HEK293 (cell line): ENCODE measurements around the gene PASK.

Experiments used
- CTCF ChIA-PET: fragments of 350-600 bp; formaldehyde crosslinking; extraction: SDS; loops from one replicate; lab custom pipeline; 2021; ENCODE audit warnings: antibody characterized with exemption; lab: Yijun Ruan, JAX
- POLR2A ChIA-PET: fragments of 300-600 bp; formaldehyde crosslinking; extraction: SDS; loops from one replicate; lab custom pipeline; 2020; ENCODE audit warnings: antibody characterized with exemption, inconsistent platforms; lab: Yijun Ruan, JAX
- H3K27ac ChIP-seq: fragments of 200-500 bp; sonication (Bioruptor generic); 2 replicates; pipeline ENCODE4 v1.5.1; 2014; ENCODE audit warnings: low read depth, low read length, control low read depth, inconsistent platforms; ENCODE audit errors: extremely low read depth
- H3K36me3 ChIP-seq, 2 experiments: fragments of 200-500 bp in 1 of 2; sonication (Bioruptor generic) in 1 of 2; 1 replicate in 1 of 2; 2 replicates in 1 of 2; pipeline ENCODE4 v1.5.1; 2014 to 2017; ENCODE audit warnings: inconsistent platforms in 2 of 2, low read length in 2 of 2; ENCODE audit not compliant: control insufficient read depth in 2 of 2, insufficient read depth in 1 of 2
- H3K4me1 ChIP-seq: fragments of 200-500 bp; sonication (Bioruptor generic); 2 replicates; pipeline ENCODE4 v1.5.1; 2014; ENCODE audit warnings: mild to moderate bottlenecking, low read length, inconsistent platforms; ENCODE audit not compliant: control insufficient read depth, insufficient read depth
- H3K4me3 ChIP-seq: 2 replicates; pipeline ENCODE4 v1.5.1; 2011; ENCODE audit warnings: low read depth, mild to moderate bottlenecking, control low read depth, low read length, moderate library complexity
- H3K9me3 ChIP-seq: fragments of 200-500 bp; sonication (Bioruptor generic); 2 replicates; pipeline ENCODE4 v1.5.1; 2014; ENCODE audit warnings: low read depth, low read length, inconsistent platforms; ENCODE audit not compliant: control insufficient read depth, insufficient read depth
- CTCF ChIP-seq: fragments of 450-650 bp; formaldehyde crosslinking; IDR thresholded peaks from 2 replicates; pipeline ENCODE4 v1.5.1; 2016; ENCODE audit warnings: missing biosample characterization, missing genetic modification characterization
- GLI4 ChIP-seq: fragments of 450-650 bp; formaldehyde crosslinking; IDR thresholded peaks from 2 replicates; pipeline ENCODE4 v1.5.1; 2016; ENCODE audit warnings: missing biosample characterization, missing genetic modification characterization
- KLF10 ChIP-seq: fragments of 450-650 bp; IDR thresholded peaks from 2 replicates; pipeline ENCODE4 v1.5.1; 2018; ENCODE audit warnings: missing biosample characterization, mild to moderate bottlenecking, missing genetic modification characterization
- REST ChIP-seq: fragments of 450-650 bp; formaldehyde crosslinking; IDR thresholded peaks from 2 replicates; pipeline ENCODE4 v1.5.1; 2016; ENCODE audit warnings: missing biosample characterization, missing genetic modification characterization
- SCRT1 ChIP-seq: fragments of 450-650 bp; formaldehyde crosslinking; IDR thresholded peaks from 2 replicates; pipeline ENCODE4 v1.5.1; 2016; ENCODE audit warnings: missing biosample characterization, missing genetic modification characterization, borderline replicate concordance
- TRIM28 ChIP-seq: IDR thresholded peaks from 2 replicates; pipeline ENCODE4 v1.6.1; 2011; ENCODE audit warnings: low read length, control low read depth, borderline replicate concordance
- ZBTB20 ChIP-seq: fragments of 450-650 bp; formaldehyde crosslinking; IDR thresholded peaks from 2 replicates; pipeline ENCODE4 v1.5.1; 2016; ENCODE audit warnings: missing biosample characterization, missing genetic modification characterization
- ZFP3 ChIP-seq: fragments of 450-650 bp; formaldehyde crosslinking; IDR thresholded peaks from 2 replicates; pipeline ENCODE4 v1.5.1; 2016; ENCODE audit warnings: low read depth, missing biosample characterization, missing genetic modification characterization
- ZFP41 ChIP-seq: fragments of 450-650 bp; formaldehyde crosslinking; IDR thresholded peaks from 2 replicates; pipeline ENCODE4 v1.5.1; 2016; ENCODE audit warnings: missing biosample characterization, missing genetic modification characterization, borderline replicate concordance
- ZNF132 ChIP-seq: fragments of 450-650 bp; formaldehyde crosslinking; IDR thresholded peaks from 2 replicates; pipeline ENCODE4 v1.5.1; 2017; ENCODE audit warnings: missing biosample characterization, missing genetic modification characterization, borderline replicate concordance
- ZNF148 ChIP-seq: fragments of 450-650 bp; formaldehyde crosslinking; IDR thresholded peaks from 2 replicates; pipeline ENCODE4 v1.5.0; 2017; ENCODE audit warnings: missing biosample characterization, missing genetic modification characterization, borderline replicate concordance
- ZNF155 ChIP-seq: fragments of 450-650 bp; formaldehyde crosslinking; IDR thresholded peaks from 2 replicates; pipeline ENCODE4 v1.5.1; 2016; ENCODE audit warnings: missing biosample characterization, missing genetic modification characterization
- ZNF211 ChIP-seq: fragments of 450-650 bp; formaldehyde crosslinking; IDR thresholded peaks from 2 replicates; pipeline ENCODE4 v1.5.1; 2016; ENCODE audit warnings: low read depth, missing biosample characterization, missing genetic modification characterization
- ZNF221 ChIP-seq: fragments of 450-650 bp; formaldehyde crosslinking; IDR thresholded peaks from 2 replicates; pipeline ENCODE4 v1.5.1; 2017; ENCODE audit warnings: missing biosample characterization, missing genetic modification characterization, borderline replicate concordance
- ZNF335 ChIP-seq: fragments of 450-650 bp; formaldehyde crosslinking; conservative IDR thresholded peaks from 2 replicates; pipeline ENCODE4 v1.5.1; 2016; ENCODE audit warnings: missing biosample characterization, missing genetic modification characterization
- ZNF433 ChIP-seq: fragments of 450-650 bp; formaldehyde crosslinking; IDR thresholded peaks from 2 replicates; pipeline ENCODE4 v1.5.1; 2016; ENCODE audit warnings: missing biosample characterization, missing genetic modification characterization, low read depth
- ZNF449 ChIP-seq: fragments of 450-650 bp; formaldehyde crosslinking; IDR thresholded peaks from 2 replicates; pipeline ENCODE4 v1.5.1; 2017; ENCODE audit warnings: missing biosample characterization, mild to moderate bottlenecking, missing genetic modification characterization, moderate library complexity
- ZNF549 ChIP-seq: fragments of 450-650 bp; IDR thresholded peaks from 2 replicates; pipeline ENCODE4 v1.5.1; 2018; ENCODE audit warnings: missing biosample characterization, missing genetic modification characterization, mild to moderate bottlenecking, inconsistent platforms, moderate library complexity
- ZNF580 ChIP-seq: fragments of 450-650 bp; formaldehyde crosslinking; IDR thresholded peaks from 2 replicates; pipeline ENCODE4 v1.5.1; 2016; ENCODE audit warnings: missing biosample characterization, missing genetic modification characterization
- ZNF624 ChIP-seq: fragments of 450-650 bp; formaldehyde crosslinking; IDR thresholded peaks from 2 replicates; pipeline ENCODE4 v1.5.1; 2017; ENCODE audit warnings: missing biosample characterization, missing genetic modification characterization
- ZNF654 ChIP-seq: fragments of 450-650 bp; formaldehyde crosslinking; IDR thresholded peaks from 2 replicates; pipeline ENCODE4 v1.5.1; 2016; ENCODE audit warnings: low read depth, missing biosample characterization, missing genetic modification characterization
- ZNF658 ChIP-seq: fragments of 450-650 bp; formaldehyde crosslinking; IDR thresholded peaks from 2 replicates; pipeline ENCODE4; 2016; ENCODE audit warnings: missing biosample characterization, missing genetic modification characterization
- ZNF701 ChIP-seq: fragments of 450-650 bp; formaldehyde crosslinking; IDR thresholded peaks from 2 replicates; pipeline ENCODE4 v1.5.1; 2016; ENCODE audit warnings: missing biosample characterization, missing genetic modification characterization
- ZNF777 ChIP-seq: fragments of 450-650 bp; formaldehyde crosslinking; IDR thresholded peaks from 2 replicates; pipeline ENCODE4 v1.5.1; 2017; ENCODE audit warnings: missing biosample characterization, missing genetic modification characterization, borderline replicate concordance
- ZNF837 ChIP-seq: fragments of 450-650 bp; formaldehyde crosslinking; IDR thresholded peaks from 2 replicates; pipeline ENCODE4 v1.5.1; 2016; ENCODE audit warnings: missing biosample characterization, missing genetic modification characterization
- ZSCAN16 ChIP-seq: fragments of 450-650 bp; formaldehyde crosslinking; IDR thresholded peaks from 2 replicates; pipeline ENCODE4 v1.5.1; 2016; ENCODE audit warnings: missing biosample characterization, missing genetic modification characterization
- ZSCAN4 ChIP-seq: fragments of 450-650 bp; formaldehyde crosslinking; IDR thresholded peaks from 2 replicates; pipeline ENCODE4 v1.5.1; 2017; ENCODE audit warnings: missing biosample characterization, missing genetic modification characterization

PASK gene

GRCh38 chr2:241102239-241102803, 47.0 kb downstream of the PASK start, which contains the start of gene MTERF4:
Gene MTERF4, minus strand, starts transcription at chr2:241102287. Its CDS starts 14 bp downstream, at chr2:241102273.
- Histone ChIP-seq H3K4me1 (peaks cover 4% of the 10 kb centered on the region; the same call in 1 of the 2 replicates), H3K27ac (peak within 1 kb of the TSS; percentile 73), H3K36me3 (peaks cover 18 to 45% of the 10 kb centered on the region in 2 experiments), H3K9me3 (no peaks in the 10 kb centered on the region), H3K4me3 (peak within 1 kb of the TSS; percentile 100)
- ChIA-PET CTCF (interaction anchor here (0.6 to 1.1 kb wide), 2 partner anchors 119 to 742 kb away, joined by 3 to 6 read pairs; no protein-coding TSS in a partner anchor), POLR2A (interaction anchor here (0.6 to 1.6 kb wide), 8 partner anchors 41 to 188 kb away, joined by 3 to 13 read pairs (median 3); partner anchors contain the start of genes PASK, PPP1R7 and SNED1)
- peak; percentile 69; the same call in 1 of the 2 replicates for TF ChIP-seq ZFP41 (tag by site-specific recombination)
- no peak for TF ChIP-seq ZNF658
- peak; percentile 79 for TF ChIP-seq ZNF335 (tag by site-specific recombination)
- TF ChIP-seq TRIM28: peak; percentile 23; the same call in 1 of the 2 replicates
- TF ChIP-seq ZNF837: no peak
- peak; percentile 63; the same call in 1 of the 2 replicates for TF ChIP-seq ZSCAN4 (tag by site-specific recombination)
- peak; percentile 61; the same call in 1 of the 2 replicates for TF ChIP-seq KLF10 (tag by site-specific recombination)
- no peak for TF ChIP-seq ZNF433 (tag by site-specific recombination)
- 0 out of 2 replicates have a peak, but pooled peaks have one; percentile 83 for TF ChIP-seq ZNF221 (tag by site-specific recombination)
- no peak for TF ChIP-seq ZNF624 (tag by site-specific recombination)
- peak; percentile 100 for TF ChIP-seq GLI4 (tag by site-specific recombination)
- TF ChIP-seq ZNF701 (tag by site-specific recombination): peak; percentile 70
- peak; percentile 41; the same call in 1 of the 2 replicates for TF ChIP-seq ZSCAN16 (tag by site-specific recombination)
- TF ChIP-seq ZNF155 (tag by site-specific recombination): no peak
- TF ChIP-seq ZNF580 (tag by site-specific recombination): peak; percentile 89
- TF ChIP-seq ZNF211: no peak
- no peak for TF ChIP-seq ZNF449 (tag by site-specific recombination)
- TF ChIP-seq SCRT1 (tag by site-specific recombination): no peak
- no peak for TF ChIP-seq ZNF549 (tag by site-specific recombination)
- peak; percentile 53 for TF ChIP-seq CTCF (tag by site-specific recombination)
- peak; percentile 83 for TF ChIP-seq ZBTB20 (tag by site-specific recombination)
- peak; percentile 50; the same call in 1 of the 2 replicates for TF ChIP-seq ZNF777
- TF ChIP-seq REST (tag by site-specific recombination): peak; percentile 49; the same call in 1 of the 2 replicates
- no peak for TF ChIP-seq ZFP3
- no peak; the same call in 1 of the 2 replicates for TF ChIP-seq ZNF148 (tag by site-specific recombination)
- TF ChIP-seq ZNF132 (tag by site-specific recombination): no peak
- no peak for TF ChIP-seq ZNF654 (tag by site-specific recombination)
